GM12878 (cell line): ENCODE results near the gene SSBP2. TPM values are rescaled to one million over a fixed set of nuclear protein-coding genes. Genes with fewer than 3 reads are reported as not detected.

Source experiments
- ATAC-seq: fragments of 200-7000 bp; cut with Tn5 transposase; 3 replicates; pipeline ENCODE4 v1.9.1; 2020; ENCODE audit warnings: mild to moderate bottlenecking, moderate library complexity
- BruUV-seq: library from RNA; stranded (reverse); fragments of 400-500 nt; replicated peaks from 2 replicates; lab custom pipeline; 2021; lab: Mats Ljungman, UMichigan
- CTCF ChIA-PET: fragments of 300-600 bp; sonication (Branson Sonifier 250); formaldehyde crosslinking; extraction: SDS; loops from one replicate; lab custom pipeline; 2021; ENCODE audit warnings: inconsistent platforms; lab: Yijun Ruan, JAX
- POLR2A ChIA-PET: fragments of 350-600 bp; formaldehyde crosslinking; extraction: SDS; loops from one replicate; lab custom pipeline; 2021; ENCODE audit warnings: inconsistent platforms; lab: Charles Lee
- RAD21 ChIA-PET: fragments of 300-600 bp; sonication (Branson Sonifier 250); formaldehyde crosslinking; loops from one replicate; lab custom pipeline; 2023; ENCODE audit warnings: antibody characterized with exemption; ENCODE audit not compliant: unreplicated experiment; lab: Charles Lee
- SMC1A ChIA-PET: fragments of 300-600 bp; sonication (Branson Sonifier 250); formaldehyde crosslinking; loops from one replicate; lab custom pipeline; 2023; ENCODE audit not compliant: unreplicated experiment, uncharacterized antibody; lab: Charles Lee
- DNase-seq: peaks from one replicate; pipeline ENCODE4 v3.0.0-alpha.2; 2011; ENCODE audit warnings: low read depth, low spot score
- FAIRE-seq: peaks from 3 replicates; lab custom pipeline; 2011; peaks lifted over from hg19 to GRCh38; lab: Jason Lieb, UNC
- H2AFZ ChIP-seq: 2 replicates; pipeline ENCODE4 v1.6.0; 2011; ENCODE audit warnings: low read depth, low read length, control low read depth; ENCODE audit not compliant: control insufficient read depth
- H3K27ac ChIP-seq: 2 replicates; pipeline ENCODE4 v1.5.1; 2011; ENCODE audit warnings: control low read depth; ENCODE audit not compliant: control insufficient read depth, insufficient read depth
- H3K27me3 ChIP-seq, 2 experiments: replicated peaks in 1 of 2; 2 replicates each; pipeline versions ENCODE4 v1.6.0 to v1.6.1; 2011; ENCODE audit warnings: low read length in 1 of 2; ENCODE audit not compliant: control insufficient read depth in 2 of 2, insufficient read depth in 2 of 2
- H3K36me3 ChIP-seq, 2 experiments: 2 replicates each; pipeline ENCODE4 v1.5.1; 2011; ENCODE audit warnings: low read length in 1 of 2; ENCODE audit not compliant: control insufficient read depth in 2 of 2, insufficient read depth in 2 of 2
- H3K4me1 ChIP-seq: 2 replicates; pipeline ENCODE4 v1.6.1; 2011; ENCODE audit warnings: mild to moderate bottlenecking, low read length, moderate library complexity, mixed read lengths; ENCODE audit not compliant: control insufficient read depth, insufficient read depth
- H3K4me2 ChIP-seq: 2 replicates; pipeline ENCODE4 v1.6.0; 2011; ENCODE audit warnings: control low read depth; ENCODE audit not compliant: control insufficient read depth, insufficient read depth
- H3K4me3 ChIP-seq: fragments of 200-600 bp; sonication (generic); 2 replicates; pipeline ENCODE4 v1.5.1; 2016
- H3K79me2 ChIP-seq: 2 replicates; pipeline ENCODE4 v1.6.0; 2011; ENCODE audit warnings: low read length; ENCODE audit not compliant: control insufficient read depth, insufficient read depth
- H3K9ac ChIP-seq: 2 replicates; pipeline ENCODE4 v1.8.0; 2011; ENCODE audit warnings: low read length, control low read depth, mixed read lengths; ENCODE audit not compliant: control insufficient read depth, insufficient read depth
- H3K9me3 ChIP-seq: replicated peaks from 3 replicates; pipeline ENCODE4 v1.5.1; 2011; ENCODE audit warnings: mild to moderate bottlenecking, low read length; ENCODE audit not compliant: control insufficient read depth, insufficient read depth
- H4K20me1 ChIP-seq: 2 replicates; pipeline ENCODE4 v1.6.0; 2011; ENCODE audit not compliant: control insufficient read depth, insufficient read depth
- CEBPZ ChIP-seq: fragments of 150-350 bp; IDR thresholded peaks from 2 replicates; pipeline ENCODE4 v1.6.1; 2016; ENCODE audit warnings: low read depth, low read length
- CHD1 ChIP-seq: IDR thresholded peaks from 2 replicates; pipeline ENCODE4 v1.6.1; 2012; ENCODE audit warnings: low read depth, low read length, improper control_type of control experiment
- IKZF2 ChIP-seq, 2 experiments: fragments of 450-650 bp; IDR thresholded peaks; 2 replicates each; pipeline ENCODE4 v1.6.1; 2017; ENCODE audit warnings: mild to moderate bottlenecking in 2 of 2, moderate library complexity in 2 of 2
- IRF3 ChIP-seq: fragments of 450-650 bp; IDR thresholded peaks from 2 replicates; pipeline ENCODE4 v1.6.1; 2014; ENCODE audit warnings: mild to moderate bottlenecking
- JUND ChIP-seq: IDR thresholded peaks from 2 replicates; pipeline ENCODE4 v1.6.1; 2012; ENCODE audit warnings: low read depth, mild to moderate bottlenecking, low read length, improper control_type of control experiment, moderate library complexity
- MAX ChIP-seq: IDR thresholded peaks from 2 replicates; pipeline ENCODE4 v1.6.1; 2012; ENCODE audit warnings: low read depth, low read length, improper control_type of control experiment
- RELA ChIP-seq: fragments of 450-650 bp; IDR thresholded peaks from 2 replicates; pipeline ENCODE4 v1.8.0; 2014; ENCODE audit warnings: borderline replicate concordance; ENCODE audit not compliant: partially characterized antibody
- TBL1XR1 ChIP-seq: IDR thresholded peaks from 2 replicates; pipeline ENCODE4 v1.6.1; 2012; ENCODE audit warnings: low read depth, low read length, improper control_type of control experiment
- USF2 ChIP-seq: IDR thresholded peaks from 2 replicates; pipeline ENCODE4 v1.6.1; 2011; ENCODE audit warnings: low read depth, low read length, improper control_type of control experiment, borderline replicate concordance
- ZNF217 ChIP-seq: fragments of 450-650 bp; IDR thresholded peaks from 2 replicates; pipeline ENCODE4 v1.6.1; 2017; ENCODE audit warnings: antibody characterized with exemption, mild to moderate bottlenecking
- ZNF384 ChIP-seq: IDR thresholded peaks from 2 replicates; pipeline ENCODE4 v1.6.1; 2012; ENCODE audit warnings: low read depth, mild to moderate bottlenecking, low read length, improper control_type of control experiment, borderline replicate concordance
- in situ Hi-C: fragments of 300-500 bp; cut with MboI; formaldehyde crosslinking; loops from 9 replicates; pipeline ENCODE4 v1.14.3; 2018; ENCODE audit warnings: mixed read lengths
- intact Hi-C: fragments of 100-400 bp; cut with micrococcal nuclease; formaldehyde crosslinking; loops from one replicate; pipeline ENCODE4 v1.14.2; 2022; ENCODE audit not compliant: unreplicated experiment
- polyA plus RNA-seq, 11 experiments: library from polyadenylated mRNA; depleted of rRNA in 4 of 11; unstranded in 6 of 11; stranded (reverse) in 5 of 11; fragments of >200 nt; fragmentation: Nextera tagmentation in 4 of 11; fragmentation: Illumina TruSeq in 1 of 11; extraction: Ambion mirVana in 4 of 11; extraction: Trizol in 1 of 11; gene quantifications; 1 replicate in 1 of 11; 2 replicates in 10 of 11; pipeline versions ENCODE4 v1.2.1 to v1.2.3, GENCODE V29; 2011 to 2016; ENCODE audit warnings: inconsistent platforms in 2 of 11, missing spikeins in 2 of 11, low read depth in 1 of 11
- total RNA-seq, 4 experiments: library from RNA; depleted of rRNA in 3 of 4; stranded (reverse); fragments of >200 nt in 3 of 4; fragmentation: Illumina TruSeq in 1 of 4; extraction: Trizol in 1 of 4; gene quantifications; 2 replicates each; pipeline versions ENCODE4 v1.2.1 to v1.2.3, GENCODE V29; 2013 to 2021

The SSBP2 gene
- total and polyA plus RNA-seq, 10 of the 15 experiments (the other 5 are each of a cell fraction or from before 2014, with no cell fraction given), result 52.2 to 132 (median 110) TPM

GRCh38 chr5:81469676-81470075 is 281.2 kb downstream of the SSBP2 start:
- Histone ChIP-seq H3K27me3 (no peaks in the 10 kb centered on the region), H3K4me2 (no peak overlapping the region), H3K36me3 (peaks cover 3 to 13% of the 10 kb centered on the region in 2 experiments), H2AFZ (no peak overlapping the region), H3K9ac (no peak overlapping the region), H3K79me2 (no peaks in the 10 kb centered on the region), H3K4me1 (no peaks in the 10 kb centered on the region), H3K4me3 (no peak overlapping the region), H3K27ac (no peak overlapping the region), H3K9me3 (no peaks in the 10 kb centered on the region), H4K20me1 (no peaks in the 10 kb centered on the region)
- no peak for ATAC-seq
- no peak for DNase-seq
- ChIA-PET POLR2A (no interaction called here), SMC1A (interaction anchor here (0.8 to 2.2 kb wide), 5 partner anchors 8 to 718 kb away, joined by 3 to 9 read pairs (median 3); no protein-coding TSS in a partner anchor), CTCF (interaction anchor here (1.1 to 1.6 kb wide), 3 partner anchors 9 to 696 kb away, joined by 3 to 5 read pairs (median 5); no protein-coding TSS in a partner anchor), RAD21 (no interaction called here)
- FAIRE-seq, result no peak
- in situ Hi-C loops, result no loop called here
- BruUV-seq, result no TSS peak
- TF ChIP-seq IKZF2 (IDR thresholded peaks at IDR 0.05) (no peak), IRF3 (no peak), USF2 (no peak), JUND (no peak), ZNF217 (no peak), TBL1XR1 (no peak), CHD1 (no peak), CEBPZ (no peak), RELA (no peak), MAX (no peak), ZNF384 (no peak)
- intact Hi-C loops, result no loop called here
